Measurements from ENCODE around the gene ZFP92.

The ZFP92 gene

GRCh38 chrX:153442463-153442862 lies 31.2 kb downstream of the ZFP92 start:
- no peak for DNase-seq
- H3K9me3 ChIP-seq, result peaks cover 0 to 4% (median 0%) of the 10 kb centered on the region in 3 donors
- no peak overlapping the region for H3K27ac ChIP-seq
- TF ChIP-seq CTCF (IDR thresholded peaks at IDR 0.05), result no peak
- H3K27me3 ChIP-seq, result no peaks in the 10 kb centered on the region
- H3K4me1 ChIP-seq, result no peaks in the 10 kb centered on the region
- H3K4me3 ChIP-seq, result no peak overlapping the region
- intact Hi-C loops (cut with DNase I; ENCODE audit: low total_unique reads), result no loop called here
- peaks cover 0 to 4% (median 0%) of the 10 kb centered on the region in 3 donors for H3K36me3 ChIP-seq

- H3K27ac ChIP-seq, result no peak overlapping the region
- TF ChIP-seq CTCF (IDR thresholded peaks at IDR 0.05), result no peak
- intact Hi-C loops (cut with DNase I; ENCODE audit: low total_unique reads), result no loop called here
- H3K27me3 ChIP-seq, result no peaks in the 10 kb centered on the region
- DNase-seq, result no peak
- H3K9me3 ChIP-seq, result peaks cover 0 to 4% (median 0%) of the 10 kb centered on the region in 3 donors
- H3K4me1 ChIP-seq, result no peaks in the 10 kb centered on the region
- peaks cover 0 to 6% (median 0%) of the 10 kb centered on the region in 3 donors for H3K36me3 ChIP-seq
- no peak overlapping the region for H3K4me3 ChIP-seq
These were observed 32.4 kb downstream of the ZFP92 start for GRCh38 chrX:153443476-153444332.

GRCh38 chrX:153444333-153445011 lies 33.2 kb downstream of the ZFP92 start:
- no peak for TF ChIP-seq CTCF (IDR thresholded peaks at IDR 0.05)
- Histone ChIP-seq H3K27ac (no peak overlapping the region), H3K4me3 (no peak overlapping the region), H3K27me3 (no peaks in the 10 kb centered on the region), H3K9me3 (peaks cover 0 to 4% (median 0%) of the 10 kb centered on the region in 3 donors), H3K4me1 (no peaks in the 10 kb centered on the region), H3K36me3 (peaks cover 0 to 11% (median 4%) of the 10 kb centered on the region in 3 donors)
- no peak for DNase-seq
- intact Hi-C loops (cut with DNase I; ENCODE audit: low total_unique reads), result no loop called here

GRCh38 chrX:153445106-153445855 lies 34.0 kb downstream of the ZFP92 start:
- Histone ChIP-seq H3K27ac (no peak overlapping the region), H3K4me1 (no peaks in the 10 kb centered on the region), H3K9me3 (no peaks in the 10 kb centered on the region), H3K4me3 (no peak overlapping the region), H3K36me3 (peaks cover 0 to 19% (median 8%) of the 10 kb centered on the region in 3 donors), H3K27me3 (no peaks in the 10 kb centered on the region)
- DNase-seq, result no peak
- no peak for TF ChIP-seq CTCF (IDR thresholded peaks at IDR 0.05)
- intact Hi-C loops (cut with DNase I; ENCODE audit: low total_unique reads), result no loop called here

GRCh38 chrX:153445856-153446635 lies 34.8 kb downstream of the ZFP92 start, which contains the start of gene TREX2:
TREX2 (minus strand) TSS chrX:153446056; CDS start chrX:153445430, 626 bp downstream.
- H3K4me1 ChIP-seq, result no peaks in the 10 kb centered on the region
- intact Hi-C loops (cut with DNase I; ENCODE audit: low total_unique reads), result no loop called here
- peaks cover 0 to 27% (median 14%) of the 10 kb centered on the region in 3 donors for H3K36me3 ChIP-seq
- no peaks in the 10 kb centered on the region for H3K27me3 ChIP-seq
- no peak within 1 kb of the TSS for H3K4me3 ChIP-seq
- TF ChIP-seq CTCF (IDR thresholded peaks at IDR 0.05), result no peak
- no peak for DNase-seq
- H3K27ac ChIP-seq, result no peak within 1 kb of the TSS
- H3K9me3 ChIP-seq, result no peaks in the 10 kb centered on the region

Data from tibial artery (tissue), 4 donors.